B cell (primary cell): ENCODE results near the gene ZSCAN9. TPM values are rescaled to one million over a fixed set of nuclear protein-coding genes. Genes with fewer than 3 reads are reported as not detected.

Experiments used
- ATAC-seq: fragments of 200-7000 bp; cut with Tn5 transposase; one replicate; pipeline ENCODE4 v1.10.0; 2021; ENCODE audit warnings: low read depth, mild to moderate bottlenecking, moderate number of reproducible peaks, moderate library complexity
- CTCF ChIA-PET: fragments of 350-600 bp; sonication (Branson Sonifier 250); formaldehyde crosslinking; loops from one replicate; lab custom pipeline; 2021; ENCODE audit warnings: antibody characterized with exemption, inconsistent platforms; lab: Charles Lee
- POLR2A ChIA-PET: fragments of 350-600 bp; sonication (Branson Sonifier 250); formaldehyde crosslinking; loops from one replicate; lab custom pipeline; 2021; ENCODE audit warnings: antibody characterized with exemption; lab: Charles Lee
- DNase-seq: peaks from one replicate; pipeline ENCODE4 v3.0.0; 2013
- H2AFZ ChIP-seq: 2 replicates; pipeline ENCODE4 v1.6.1; 2012; ENCODE audit warnings: mild to moderate bottlenecking, low read depth, low read length; ENCODE audit not compliant: insufficient read depth, poor library complexity, severe bottlenecking
- H3K27ac ChIP-seq, 2 donors: 1 replicate in 1 of 2; 2 replicates in 1 of 2; pipeline ENCODE4 v1.5.1; 2012 to 2013; ENCODE audit warnings: low read length in 2 of 2, mild to moderate bottlenecking in 2 of 2, moderate library complexity in 1 of 2
- H3K27me3 ChIP-seq, 4 experiments: fragments of 200-600 bp in 1 of 4; sonication (generic) in 1 of 4; replicated peaks in 1 of 4; 1 replicate in 2 of 4; 2 replicates in 2 of 4; pipeline versions ENCODE4 v1.6.1 to v1.7.0; 2013 to 2016; ENCODE audit warnings: low read length in 3 of 4, mild to moderate bottlenecking in 2 of 4, mixed read lengths in 1 of 4, moderate library complexity in 1 of 4; ENCODE audit not compliant: insufficient read depth in 4 of 4, control insufficient read depth in 3 of 4; ENCODE audit errors: control extremely low read depth in 1 of 4
- H3K36me3 ChIP-seq, 2 experiments: replicated peaks in 1 of 2; 1 replicate in 1 of 2; 2 replicates in 1 of 2; pipeline versions ENCODE4 v1.6.1 to v1.7.1; 2013; ENCODE audit warnings: low read length in 1 of 2; ENCODE audit not compliant: insufficient read depth in 2 of 2, control insufficient read depth in 1 of 2; ENCODE audit errors: control extremely low read depth in 1 of 2, extremely low read depth in 1 of 2
- H3K4me1 ChIP-seq, 2 donors: fragments of 200-600 bp in 1 of 2; sonication (generic) in 1 of 2; 1 replicate in 1 of 2; 2 replicates in 1 of 2; pipeline versions ENCODE4 v1.5.1 to v1.6.1; 2013 to 2017; ENCODE audit warnings: low read length in 2 of 2; ENCODE audit not compliant: control insufficient read depth in 2 of 2, insufficient read depth in 2 of 2
- H3K4me2 ChIP-seq: replicated peaks from 2 replicates; pipeline ENCODE3; 2012; ENCODE audit warnings: mild to moderate bottlenecking, low read depth, low read length; ENCODE audit not compliant: poor library complexity, severe bottlenecking
- H3K4me3 ChIP-seq, 5 experiments: fragments of 200-600 bp in 1 of 5; sonication (generic) in 1 of 5; 1 replicate in 3 of 5; 2 replicates in 2 of 5; pipeline versions ENCODE4 v1.5.1 to v1.7.0; 2011 to 2016; ENCODE audit warnings: low read length in 4 of 5, mild to moderate bottlenecking in 4 of 5, low read depth in 2 of 5, control low read depth in 1 of 5, moderate library complexity in 1 of 5; ENCODE audit not compliant: insufficient read depth in 1 of 5; ENCODE audit errors: control extremely low read depth in 1 of 5, extremely low read depth in 1 of 5
- H3K79me2 ChIP-seq: fragments of 200-600 bp; sonication (generic); one replicate; pipeline ENCODE4 v1.6.0; 2016; ENCODE audit warnings: low read length; ENCODE audit not compliant: control insufficient read depth, insufficient read depth
- H3K9ac ChIP-seq: fragments of 200-600 bp; sonication (generic); 2 replicates; pipeline ENCODE4 v1.6.1; 2017; ENCODE audit warnings: mild to moderate bottlenecking, low read length, moderate library complexity
- H3K9me3 ChIP-seq, 3 donors: one replicate each; pipeline versions ENCODE4 v1.6.1 to v1.7.1; 2013; ENCODE audit warnings: low read length in 2 of 3; ENCODE audit not compliant: control insufficient read depth in 2 of 3, insufficient read depth in 1 of 3; ENCODE audit errors: control extremely low read depth in 1 of 3
- H4K20me1 ChIP-seq: 2 replicates; pipeline ENCODE4 v1.6.0; 2012; ENCODE audit warnings: mild to moderate bottlenecking, low read length; ENCODE audit not compliant: insufficient read depth, control insufficient read depth, poor library complexity, severe bottlenecking
- H3K27ac Mint-ChIP-seq: one replicate; pipeline ENCODE4 v1.8.0; 2021; ENCODE audit warnings: mixed read lengths
- H3K27me3 Mint-ChIP-seq: one replicate; pipeline ENCODE4 v1.8.0; 2021; ENCODE audit warnings: mixed read lengths
- H3K4me1 Mint-ChIP-seq: one replicate; pipeline ENCODE4 v1.8.0; 2021; ENCODE audit warnings: mixed read lengths
- H3K4me3 Mint-ChIP-seq: one replicate; pipeline ENCODE4 v1.8.0; 2021; ENCODE audit warnings: mixed read lengths
- H3K9me3 Mint-ChIP-seq: one replicate; pipeline ENCODE4 v1.8.0; 2022; ENCODE audit warnings: mixed read lengths; ENCODE audit not compliant: insufficient read depth
- EZH2 ChIP-seq: IDR thresholded peaks from 2 replicates; pipeline ENCODE4 v1.6.1; 2012; ENCODE audit warnings: borderline replicate concordance, low read depth, mild to moderate bottlenecking, moderate library complexity, low read length; ENCODE audit not compliant: insufficient read depth, poor library complexity, severe bottlenecking
- whole genome bisulfite sequencing: methylation state at CpG from one replicate; pipeline ENCODE4 v1.1.5; 2013; ENCODE audit warnings: missing lambda C conversion rate; ENCODE audit not compliant: insufficient coverage; 5-methylcytosine and 5-hydroxymethylcytosine counted together
- intact Hi-C: fragments of 100-400 bp; cut with micrococcal nuclease; formaldehyde crosslinking; loops from one replicate; pipeline ENCODE4 v1.10.0; 2022
- polyA plus RNA-seq: library from polyadenylated mRNA; depleted of rRNA; stranded (reverse); fragments of >200 nt; gene quantifications from 2 replicates; pipeline ENCODE4 v1.2.3, GENCODE V29; 2012
- total RNA-seq, 2 donors: library from RNA; stranded (reverse); fragments of 120-200 nt in 1 of 2; gene quantifications; 1 replicate in 1 of 2; 2 replicates in 1 of 2; pipeline versions ENCODE4 v1.2.3 to v1.2.4, GENCODE V29; 2013 to 2022
- TF ChIP-seq, protein P1 (sequence below): fragments of 200-600 bp; IDR thresholded peaks from one replicate; pipeline ENCODE4 v1.8.0; 2022; ENCODE audit warnings: antibody characterized with exemption, mild to moderate bottlenecking

Gene ZSCAN9
- total and polyA plus RNA-seq, 2 donors (not counting 1 experiment from before 2014, with no cell fraction given): 14.7 to 29.8 TPM

- Histone ChIP-seq H3K4me2 (peak overlapping the region; percentile 90), H3K4me3 (peak overlapping the region; percentile 59 to 99 (median 94)), H3K27me3 (peaks cover 0 to 3% (median 2%) of the 10 kb centered on the region in 4 experiments), H4K20me1 (no peaks in the 10 kb centered on the region), H3K9me3 (peaks cover 0 to 4% (median 0%) of the 10 kb centered on the region in 3 donors), H3K79me2 (peaks cover 17% of the 10 kb centered on the region), H3K4me1 (peaks cover 14 to 20% of the 10 kb centered on the region in 2 donors), H3K27ac (peak overlapping the region in 1 of 2 donors; percentile 58), H2AFZ (peak overlapping the region; percentile 100), H3K36me3 (peaks cover under 1 to 11% of the 10 kb centered on the region in 2 experiments), H3K9ac (peak overlapping the region; percentile 96)
- intact Hi-C loops: loop anchor here (1.0 to 2.0 kb wide), 10 partner anchors 16 to 863 kb away; partner anchors contain the start of genes PGBD1, ZKSCAN8, ZNF391 and ZSCAN12
- no peaks in the 10 kb centered on the region for H3K27me3 Mint-ChIP-seq
- ChIA-PET CTCF (interaction anchor here (1.0 to 2.4 kb wide), 7 partner anchors 16 to 148 kb away, joined by 3 to 24 read pairs (median 5); partner anchors contain the start of genes ZSCAN12 and ZSCAN26), POLR2A (interaction anchor here (1.1 to 1.2 kb wide), 4 partner anchors 15 to 171 kb away, joined by 6 to 12 read pairs (median 10); partner anchors contain the start of genes ZKSCAN8, ZNF165 and ZSCAN26)
- DNase-seq (no peak), ATAC-seq (peak; percentile 50)
- H3K9me3 Mint-ChIP-seq: no peaks in the 10 kb centered on the region
- peak overlapping the region; percentile 78 for H3K27ac Mint-ChIP-seq
- under 1% methylated on average over 25 of the region's 25 CpGs for WGBS
- peaks cover 31% of the 10 kb centered on the region for H3K4me1 Mint-ChIP-seq
- H3K4me3 Mint-ChIP-seq: peak overlapping the region; percentile 98
- TF ChIP-seq, protein P1, sequence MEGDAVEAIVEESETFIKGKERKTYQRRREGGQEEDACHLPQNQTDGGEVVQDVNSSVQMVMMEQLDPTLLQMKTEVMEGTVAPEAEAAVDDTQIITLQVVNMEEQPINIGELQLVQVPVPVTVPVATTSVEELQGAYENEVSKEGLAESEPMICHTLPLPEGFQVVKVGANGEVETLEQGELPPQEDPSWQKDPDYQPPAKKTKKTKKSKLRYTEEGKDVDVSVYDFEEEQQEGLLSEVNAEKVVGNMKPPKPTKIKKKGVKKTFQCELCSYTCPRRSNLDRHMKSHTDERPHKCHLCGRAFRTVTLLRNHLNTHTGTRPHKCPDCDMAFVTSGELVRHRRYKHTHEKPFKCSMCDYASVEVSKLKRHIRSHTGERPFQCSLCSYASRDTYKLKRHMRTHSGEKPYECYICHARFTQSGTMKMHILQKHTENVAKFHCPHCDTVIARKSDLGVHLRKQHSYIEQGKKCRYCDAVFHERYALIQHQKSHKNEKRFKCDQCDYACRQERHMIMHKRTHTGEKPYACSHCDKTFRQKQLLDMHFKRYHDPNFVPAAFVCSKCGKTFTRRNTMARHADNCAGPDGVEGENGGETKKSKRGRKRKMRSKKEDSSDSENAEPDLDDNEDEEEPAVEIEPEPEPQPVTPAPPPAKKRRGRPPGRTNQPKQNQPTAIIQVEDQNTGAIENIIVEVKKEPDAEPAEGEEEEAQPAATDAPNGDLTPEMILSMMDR: no peak
- no peak for TF ChIP-seq EZH2
These were observed 26.6 kb downstream of the ZSCAN9 start for GRCh38 chr6:28251661-28252008.
